ENCODE measurements around the gene UQCC2.

The UQCC2 gene

GRCh38 chr6:33705268-33705885 lies 6.1 kb downstream of the UQCC2 start:
- DNase-seq: no peak

- DNase-seq: no peak
Observed at GRCh38 chr6:33704215-33705066, 7.1 kb downstream of the UQCC2 start.

GRCh38 chr6:33702345-33702977 lies 9.0 kb downstream of the UQCC2 start:
- DNase-seq: no peak

DNA sequence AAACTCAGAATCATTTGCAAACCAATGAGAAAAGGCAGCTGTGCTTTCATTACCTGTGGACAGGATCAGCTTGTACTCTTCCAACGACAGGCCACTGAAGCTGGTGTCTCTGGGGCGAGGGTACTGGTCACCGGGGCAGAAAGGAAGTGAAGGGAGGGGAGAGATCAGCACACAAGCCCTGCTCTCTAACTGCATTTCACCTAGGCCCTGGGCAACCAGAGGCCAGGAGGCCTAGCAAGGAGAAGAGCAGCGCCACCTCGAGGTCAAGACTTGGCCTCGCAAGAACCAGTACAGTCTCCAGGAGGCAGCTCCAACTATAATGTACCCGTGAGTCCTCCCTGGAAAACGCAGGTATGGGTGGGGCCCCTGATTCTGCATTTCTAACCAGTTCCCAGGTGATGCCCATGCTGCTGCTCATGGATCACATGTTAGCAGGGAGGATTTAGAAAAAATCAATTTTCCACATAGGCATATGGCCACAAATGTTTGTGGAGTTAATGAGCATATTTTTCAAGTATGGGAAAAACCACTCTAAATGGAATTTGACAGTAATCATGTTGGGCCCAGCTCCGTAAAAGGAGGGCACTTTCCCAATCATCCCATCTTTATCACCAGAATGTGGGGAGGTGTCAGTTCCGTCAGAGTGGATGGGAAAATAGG lies 11.0 kb downstream of the UQCC2 start:
- peak; percentile 62 for DNase-seq

- DNase-seq: no peak
Observed at GRCh38 chr6:33699739-33700138, 11.8 kb downstream of the UQCC2 start.

GRCh38 chr6:33699131-33699530 lies 12.4 kb downstream of the UQCC2 start:
- DNase-seq: no peak

DNA sequence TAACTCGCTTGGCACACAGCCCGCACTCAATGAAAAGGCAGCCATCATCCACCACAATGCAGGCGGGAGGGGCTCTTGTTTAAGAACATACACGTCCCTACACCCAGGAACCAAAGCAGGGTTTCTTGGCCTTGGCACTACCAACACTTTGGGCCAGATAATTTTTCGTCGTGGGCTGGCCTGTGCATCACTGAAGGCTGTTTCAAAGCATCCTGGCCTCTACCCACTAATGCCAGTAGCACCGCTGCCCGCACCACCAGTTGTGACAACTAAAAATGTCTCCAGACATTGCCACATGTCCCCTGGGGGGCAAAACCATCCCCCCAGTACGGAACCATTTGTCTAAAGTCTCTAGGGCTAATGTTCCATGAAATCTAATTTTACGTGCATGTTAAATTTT lies 13.0 kb downstream of the UQCC2 start:
- DNase-seq: no peak

- DNase-seq: no peak
Observed at GRCh38 chr6:33697845-33698244, 13.7 kb downstream of the UQCC2 start.

DNA sequence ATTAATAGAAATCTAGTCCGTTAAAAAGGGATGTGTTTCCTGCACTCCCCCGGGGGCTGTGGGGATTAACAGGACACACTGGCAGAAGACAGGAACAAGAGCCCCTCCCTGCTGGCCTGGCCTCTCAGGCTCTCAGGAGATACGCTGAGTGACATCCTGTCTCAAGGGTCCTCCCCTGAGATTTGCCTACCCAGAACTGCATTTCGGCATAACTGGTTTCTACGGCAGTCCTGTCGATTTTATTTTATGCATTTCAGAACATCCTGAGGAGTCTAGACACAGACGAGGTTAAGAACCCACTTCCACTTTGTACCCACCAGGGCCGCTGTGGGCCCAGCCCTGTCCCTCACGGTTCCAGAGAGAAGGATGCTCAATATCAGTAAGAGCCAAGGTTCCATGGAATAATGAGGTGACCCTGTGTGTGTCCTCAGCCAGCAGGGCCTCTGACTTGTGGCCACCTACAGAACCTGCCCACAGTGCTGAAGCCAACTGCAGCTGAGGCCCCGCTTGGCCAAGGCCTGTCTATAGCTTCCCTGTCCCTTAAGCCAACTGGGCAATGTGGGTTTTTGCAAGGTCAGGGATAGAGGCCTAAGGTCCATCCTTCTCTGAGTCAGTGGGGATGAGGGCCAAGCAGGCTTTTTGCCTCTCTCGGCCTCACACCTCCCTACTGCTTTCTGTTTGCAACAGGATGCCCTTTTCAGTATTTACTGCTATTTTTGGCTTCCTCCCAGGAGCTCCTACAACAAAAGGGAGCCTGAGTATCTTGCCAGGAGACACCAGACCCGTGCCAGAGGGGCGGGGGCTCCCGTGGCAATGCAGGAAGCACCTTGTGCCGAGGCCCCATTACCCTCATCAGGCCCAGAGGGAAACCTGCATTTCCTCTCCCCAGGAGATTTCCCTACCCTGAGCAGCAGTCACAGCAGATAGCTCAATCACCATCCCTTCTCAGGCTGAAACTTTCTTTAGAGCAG lies 14.7 kb downstream of the UQCC2 start:
- DNase-seq: no peak

DNA sequence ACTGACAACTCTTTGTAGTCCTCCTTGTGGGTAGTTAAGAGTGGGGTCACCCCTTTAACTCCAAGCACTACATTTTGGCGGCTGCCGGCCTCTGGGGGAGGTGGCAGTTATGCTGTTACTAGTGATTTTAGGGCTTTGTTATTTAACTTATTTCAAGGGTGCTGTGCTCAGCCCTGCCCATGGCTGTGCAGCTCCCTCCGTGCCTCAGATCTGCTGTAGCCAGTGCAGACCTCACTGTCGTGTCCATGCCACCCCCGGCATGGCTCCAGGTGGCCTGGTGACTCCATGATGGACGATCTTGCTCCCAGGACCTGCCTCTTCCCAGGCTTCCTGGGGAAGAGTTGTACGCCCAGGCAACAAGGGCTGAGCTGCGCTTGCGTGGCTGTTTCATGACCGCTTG lies 15.4 kb downstream of the UQCC2 start:
- no peak for DNase-seq

- DNase-seq: no peak
Observed at GRCh38 chr6:33695451-33695887, 16.0 kb downstream of the UQCC2 start.

- no peak for DNase-seq
Observed at GRCh38 chr6:33694977-33695376, 16.5 kb downstream of the UQCC2 start.

DNA sequence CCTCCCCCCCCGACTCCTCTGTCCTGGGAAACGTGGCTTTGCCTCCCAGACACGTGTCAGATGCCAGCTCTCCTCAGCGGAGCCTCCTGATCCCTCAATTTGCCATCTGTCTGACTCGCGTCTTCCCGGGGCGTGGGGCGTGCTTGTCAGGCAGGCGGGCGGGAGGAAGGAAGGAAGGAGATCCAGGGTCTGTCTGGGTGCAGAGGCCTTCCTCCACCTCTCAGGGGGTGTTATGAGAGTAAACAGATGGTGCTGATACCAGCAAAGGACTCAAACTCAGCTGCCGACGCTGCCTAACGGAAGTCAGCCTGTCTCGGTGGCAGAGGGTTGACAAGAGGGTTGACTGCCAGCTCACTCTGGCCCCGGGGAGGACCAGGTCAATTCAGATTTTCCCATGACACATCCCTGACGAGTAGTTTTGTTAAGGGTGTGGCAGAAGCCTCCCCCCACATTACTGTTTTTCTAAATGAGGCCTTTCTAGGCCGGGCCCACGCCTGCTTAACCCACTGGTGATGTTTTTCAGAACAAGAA lies 17.0 kb downstream of the UQCC2 start:
- peak; percentile 59 for DNase-seq

DNA sequence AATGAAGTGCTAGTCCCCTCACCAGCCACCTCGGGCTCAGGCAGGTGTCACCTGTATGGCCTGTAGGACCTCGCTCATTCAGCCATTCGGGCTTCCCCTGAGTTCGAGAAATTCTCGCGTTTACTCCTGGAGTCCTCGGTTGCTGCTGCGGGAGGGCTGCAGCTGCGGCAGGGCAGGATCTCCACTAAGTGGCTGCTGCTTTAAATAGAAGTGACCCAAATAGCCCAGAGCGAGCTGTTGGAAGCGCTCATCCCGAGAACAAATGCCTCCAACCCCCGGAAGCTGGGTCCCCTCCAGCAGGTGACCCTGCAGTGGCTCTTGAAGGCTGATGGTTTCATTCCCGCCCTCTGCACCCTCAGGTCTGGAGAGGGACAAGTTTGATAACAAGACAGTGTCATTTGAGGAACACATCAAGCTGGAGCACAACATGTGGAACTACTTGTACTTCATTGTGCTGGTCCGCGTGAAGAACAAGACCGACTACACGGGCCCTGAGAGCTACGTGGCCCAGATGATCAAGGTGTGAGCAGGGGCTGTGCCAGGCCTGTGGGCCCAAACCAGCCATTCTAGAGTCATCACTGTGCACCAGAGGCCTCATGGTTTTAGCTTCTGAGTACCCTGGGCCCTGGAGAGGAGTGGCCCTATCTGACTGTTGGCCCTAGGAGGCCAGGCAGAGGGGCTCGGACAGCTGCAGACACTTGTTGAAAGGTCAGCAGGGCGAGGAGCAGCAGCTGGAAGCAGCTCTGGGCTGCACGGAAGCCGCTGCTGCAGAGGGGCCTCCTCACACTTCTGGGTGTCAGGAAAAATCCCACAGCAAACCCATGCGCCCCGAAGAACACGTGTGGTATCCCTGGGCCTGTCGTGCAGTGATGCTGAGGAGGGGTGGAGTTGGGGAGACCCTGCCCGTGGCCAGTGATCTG lies 18.1 kb downstream of the UQCC2 start:
- DNase-seq: no peak

- peak; percentile 31 for DNase-seq
Observed at GRCh38 chr6:33692760-33693158, 18.7 kb downstream of the UQCC2 start.

GRCh38 chr6:33692078-33692759 lies 19.3 kb downstream of the UQCC2 start:
- DNase-seq: no peak

- no peak for DNase-seq
Observed at GRCh38 chr6:33691456-33692077, 19.9 kb downstream of the UQCC2 start.

DNA sequence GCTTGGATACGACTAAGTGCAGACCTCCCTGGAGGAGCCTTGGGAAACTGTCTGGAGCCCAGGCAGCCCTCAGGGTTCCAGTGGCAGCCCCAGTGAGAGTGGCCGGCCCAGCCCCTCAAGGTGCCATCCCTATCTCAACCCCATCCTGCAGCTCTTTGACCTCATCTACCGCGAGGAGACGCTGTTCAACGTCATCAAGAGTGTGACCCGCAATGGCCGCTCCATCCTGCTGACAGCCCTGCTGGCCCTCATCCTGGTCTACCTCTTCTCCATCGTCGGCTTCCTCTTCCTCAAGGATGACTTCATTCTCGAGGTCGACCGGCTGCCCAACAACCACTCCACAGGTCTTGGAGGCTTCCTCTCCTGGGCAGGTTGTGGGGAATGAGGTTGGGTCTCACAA lies 20.7 kb downstream of the UQCC2 start:
- DNase-seq: no peak

- DNase-seq: no peak
Observed at GRCh38 chr6:33689879-33690278, 21.6 kb downstream of the UQCC2 start.

GRCh38 chr6:33689148-33689494 lies 22.4 kb downstream of the UQCC2 start:
- DNase-seq: no peak
